Stimulated activated CD8-positive, alpha-beta memory T cell treated with anti-CD3 and anti-CD28 coated beads, Interleukin-15, amount 100 ng/mL, for 24 hours (primary cell): ENCODE data around the gene ALDH1L2.

Experiments
- DNase-seq: peaks from one replicate; pipeline ENCODE4 v3.0.0-alpha.2; 2020; ENCODE audit warnings: low read depth

Gene ALDH1L2

DNA sequence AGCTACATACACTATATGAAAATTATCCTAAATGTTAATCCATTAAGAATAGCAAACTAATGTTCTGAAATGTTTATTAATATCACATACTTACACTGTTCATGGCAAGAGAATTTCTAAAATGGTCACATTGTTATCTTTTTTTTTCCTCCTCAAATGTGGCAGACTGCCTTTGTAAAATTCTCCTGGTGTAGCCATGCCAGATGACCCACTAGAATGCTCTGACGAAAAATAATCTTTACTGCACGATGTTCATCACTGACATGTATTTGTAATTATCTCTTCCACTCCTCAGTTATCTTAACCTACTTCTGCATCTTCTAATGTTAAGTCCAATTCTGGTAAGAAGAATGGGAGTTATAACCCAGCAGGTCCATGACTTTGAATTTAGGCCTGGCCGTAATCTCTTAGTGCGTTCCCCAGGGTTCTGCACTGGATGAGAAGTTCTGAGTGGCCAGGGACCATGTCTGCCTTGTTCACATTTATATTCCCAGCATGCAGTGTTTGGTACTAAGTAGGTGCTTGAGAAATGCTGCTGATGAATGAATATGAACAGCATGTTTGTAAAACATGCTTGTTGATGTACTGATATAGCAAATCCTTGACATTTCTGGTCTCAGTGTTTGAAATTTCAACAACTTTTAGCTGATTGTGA is 51.4 kb downstream of the ALDH1L2 start:
- no peak for DNase-seq

DNA sequence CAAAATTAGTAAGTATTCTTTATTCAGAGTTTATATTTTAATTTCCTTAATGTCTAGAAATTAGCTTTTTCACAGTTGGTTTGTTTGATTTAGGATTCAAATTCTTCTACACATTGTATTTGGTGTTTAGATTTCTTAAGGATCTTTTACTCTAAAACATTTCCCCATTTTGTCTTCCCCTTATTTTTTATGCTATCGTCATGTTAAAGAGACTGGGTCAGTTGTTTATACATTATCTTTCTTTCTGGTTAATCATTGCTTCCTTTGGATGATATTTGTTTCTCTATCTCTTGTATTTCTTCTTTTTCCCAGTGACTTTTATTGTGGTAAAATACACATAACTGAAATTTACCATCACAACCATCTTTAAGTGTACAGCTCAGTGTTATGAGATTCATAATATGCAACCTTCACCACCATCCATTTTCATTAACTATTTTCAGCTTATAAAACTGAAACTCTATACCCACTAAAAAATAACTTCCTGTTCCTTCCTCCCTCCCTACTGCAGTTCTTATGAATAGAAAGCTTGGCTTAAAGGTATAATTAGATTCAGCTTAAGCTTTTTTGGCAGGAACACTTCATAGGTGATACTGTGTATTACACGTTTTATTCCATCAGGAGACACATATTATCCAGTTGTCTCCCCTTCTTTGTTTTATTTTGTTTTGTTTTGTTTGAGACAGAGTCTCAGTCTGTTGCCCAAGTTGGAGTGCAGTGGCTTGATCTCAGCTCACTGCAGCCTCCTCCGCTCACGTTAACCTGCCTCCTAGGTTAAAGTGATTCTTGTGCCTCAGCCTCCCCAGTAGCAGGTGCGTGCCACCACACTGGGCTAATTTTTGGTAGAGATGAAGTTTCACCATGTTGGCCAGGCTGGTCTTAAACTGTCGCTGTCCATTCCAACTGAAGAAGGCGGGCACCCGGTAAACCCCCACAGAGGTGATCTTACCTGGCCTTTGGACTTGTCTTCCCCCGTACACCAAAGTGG is 53.1 kb downstream of the ALDH1L2 start:
- DNase-seq, result no peak

- DNase-seq, result no peak
Measured at GRCh38 chr12:105026411-105026810, 57.8 kb downstream of the ALDH1L2 start.

DNA sequence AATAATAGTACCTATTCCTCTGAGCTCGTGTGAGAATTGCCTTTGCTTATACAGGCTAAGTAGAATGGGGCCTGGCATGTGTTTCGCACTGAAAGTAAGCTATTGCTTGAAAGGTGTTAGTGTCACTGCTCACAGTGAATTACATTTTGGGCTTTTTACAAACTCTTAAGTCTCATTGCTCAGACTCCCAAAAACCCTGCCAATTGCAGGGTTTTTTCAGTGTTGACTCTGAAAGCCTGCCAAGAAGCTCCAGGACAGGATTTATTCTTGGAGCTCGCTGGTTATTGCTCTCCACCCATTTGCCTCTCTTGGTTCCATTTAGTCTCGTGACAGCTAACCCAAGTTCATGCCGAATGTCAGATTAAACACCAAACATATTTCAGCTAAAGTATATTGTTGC is 58.4 kb downstream of the ALDH1L2 start:
- no peak for DNase-seq

DNA sequence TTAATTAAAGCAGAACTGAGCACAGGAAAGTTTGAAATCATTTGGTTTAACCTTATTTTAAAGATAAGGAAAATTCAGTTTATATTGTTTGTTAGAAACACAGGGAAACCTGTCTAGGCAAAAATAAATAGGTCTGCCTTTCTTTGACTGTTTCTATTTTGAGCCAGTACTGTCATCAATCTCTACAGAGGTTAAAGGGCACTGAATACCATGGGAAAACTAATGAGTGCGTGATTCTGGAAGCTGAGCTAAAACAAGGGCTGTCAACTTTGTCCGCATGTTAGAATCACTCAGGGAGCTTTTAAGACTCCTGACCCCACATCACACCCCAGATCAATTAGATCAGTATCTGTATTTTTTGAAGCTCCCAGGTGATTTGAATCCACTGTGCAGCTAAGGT is 59.3 kb downstream of the ALDH1L2 start:
- DNase-seq, result no peak

- DNase-seq, result no peak
Measured at GRCh38 chr12:105020241-105020962, 63.9 kb downstream of the ALDH1L2 start.

GRCh38 chr12:105018776-105019175 is 65.5 kb downstream of the ALDH1L2 start:
- no peak for DNase-seq

GRCh38 chr12:105018012-105018411 is 66.2 kb downstream of the ALDH1L2 start:
- no peak for DNase-seq

- no peak for DNase-seq
Measured at GRCh38 chr12:105015543-105015942, 68.7 kb downstream of the ALDH1L2 start.

- no peak for DNase-seq
Measured at GRCh38 chr12:105014603-105015002, 69.7 kb downstream of the ALDH1L2 start.

DNA sequence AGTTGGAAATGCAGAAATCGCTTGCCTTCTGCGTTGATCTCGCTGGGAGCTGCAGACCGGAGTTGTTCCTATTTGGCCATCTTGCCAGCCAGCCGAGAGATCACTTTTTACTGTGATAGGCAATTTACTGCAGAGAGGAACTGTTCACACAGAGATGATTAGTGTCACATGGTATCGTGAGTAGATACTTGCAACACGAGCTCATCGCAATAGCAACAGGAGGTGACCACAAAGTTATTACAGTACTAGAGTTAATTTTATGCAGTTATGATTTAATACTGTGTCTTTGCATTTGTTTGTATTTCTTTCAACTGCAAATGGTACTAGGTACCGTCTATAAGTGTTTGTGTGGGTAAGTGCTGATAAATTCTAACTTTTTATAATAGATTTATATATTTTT is 70.4 kb downstream of the ALDH1L2 start:
- DNase-seq, result no peak

GRCh38 chr12:105001476-105001875 is 82.8 kb downstream of the ALDH1L2 start:
- DNase-seq, result no peak

- DNase-seq, result no peak
Measured at GRCh38 chr12:104999347-104999685, 84.9 kb downstream of the ALDH1L2 start.

DNA sequence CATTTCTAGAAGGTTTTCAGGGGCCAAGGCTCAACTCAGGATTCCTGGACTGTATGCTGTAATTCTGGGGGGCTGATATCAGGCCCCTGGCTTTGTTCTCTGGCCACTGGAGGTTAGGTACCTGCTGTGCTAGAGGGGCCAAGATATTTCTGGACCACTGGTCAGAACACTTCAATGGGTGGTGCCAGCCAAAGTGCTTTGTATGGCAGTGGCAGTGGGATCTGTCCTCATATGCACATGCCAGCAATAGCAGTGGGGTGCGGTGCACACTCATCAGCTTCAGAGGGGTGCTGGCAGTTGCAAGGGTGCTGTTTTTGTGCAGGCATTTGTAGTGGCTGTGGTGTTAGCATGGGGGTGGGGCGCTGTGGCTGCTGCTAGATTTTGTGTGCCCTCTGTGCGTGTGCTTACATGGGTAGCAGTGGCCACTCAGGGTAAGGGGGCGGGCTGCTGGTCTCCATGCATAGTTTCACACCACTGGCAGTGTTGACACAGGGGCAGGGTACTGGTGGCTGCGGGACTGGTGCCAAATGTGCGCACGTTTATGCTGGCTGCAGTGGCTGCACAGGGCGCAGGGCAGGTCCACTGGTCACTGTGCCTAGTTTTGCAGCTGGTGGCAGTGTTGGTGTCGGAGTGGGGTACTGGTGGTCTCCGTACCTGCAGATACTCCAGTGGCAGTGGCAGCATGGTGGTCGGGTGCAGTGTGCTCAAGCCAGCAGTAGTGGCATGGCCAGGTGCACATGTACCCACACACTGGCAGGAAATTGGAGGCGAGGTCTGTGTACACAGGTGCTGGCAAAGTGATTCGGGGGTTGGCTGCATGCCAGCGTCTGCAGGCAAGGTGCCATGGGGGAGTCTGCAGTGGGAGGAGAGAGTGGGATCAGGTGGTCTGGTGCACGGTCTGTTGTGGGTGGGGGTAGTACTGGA is 85.6 kb downstream of the ALDH1L2 start:
- DNase-seq, result no peak

GRCh38 chr12:104997541-104997940 is 86.7 kb downstream of the ALDH1L2 start:
- no peak for DNase-seq

GRCh38 chr12:104994336-104994735 is 89.9 kb downstream of the ALDH1L2 start:
- DNase-seq, result no peak

GRCh38 chr12:104991565-104992128 is 92.6 kb downstream of the ALDH1L2 start:
- no peak for DNase-seq

DNA sequence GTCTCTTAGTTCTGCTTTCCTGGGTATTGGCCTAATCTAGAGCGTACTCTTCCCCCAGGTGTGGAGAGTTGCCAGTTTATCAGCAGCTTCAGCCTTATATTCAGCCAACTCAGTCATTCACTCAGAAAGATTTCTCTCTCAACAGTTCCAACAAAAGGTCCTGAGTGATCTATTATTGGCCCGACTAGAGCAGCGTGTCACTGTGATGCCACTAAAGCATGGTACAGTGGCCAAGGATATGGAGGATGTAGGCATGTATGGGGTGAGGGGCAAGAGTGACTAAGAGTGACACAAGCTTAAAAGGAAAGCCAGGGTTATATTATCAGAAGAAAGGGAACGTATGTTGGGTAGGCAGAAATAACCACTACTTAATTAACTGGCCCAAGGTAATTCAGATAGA is 93.3 kb downstream of the ALDH1L2 start:
- DNase-seq, result no peak

GRCh38 chr12:104986022-104986941 is 98.0 kb downstream of the ALDH1L2 start, which contains the start of gene NOPCHAP1:
Gene NOPCHAP1 (plus strand): TSS chr12:104986316. CDS start chr12:104986353, 37 bp downstream.
- DNase-seq, result peak; percentile 67

GRCh38 chr12:104985206-104985605 is 99.1 kb downstream of the ALDH1L2 start:
- no peak for DNase-seq
